Heart left ventricle (tissue), 13 donors: Measurements from ENCODE around the gene TPI1.

ENCODE experiments used
- CTCF ChIP-seq, 12 donors: fragments of 200-600 bp; sonication (generic) in 4 of 12; IDR thresholded peaks; one replicate each; pipeline versions ENCODE4 v1.5.0 to v1.8.0; 2018 to 2022; ENCODE audit warnings: antibody characterized with exemption in 12 of 12, mild to moderate bottlenecking in 5 of 12
- POLR2A ChIP-seq, 2 donors: fragments of 450-650 bp; IDR thresholded peaks; one replicate each; pipeline ENCODE4 v1.6.1; 2017; ENCODE audit warnings: antibody characterized with exemption in 2 of 2, mild to moderate bottlenecking in 2 of 2, moderate library complexity in 2 of 2
- donor health status: ischemic (EF 13 %, LVEDD 7.1; RV severe dilation, severe dysfunction).
- donor health status: DM: no; HTN: yes; CAD: no.
- donor health status: DM: no; HTN: no; CAD: no.
- donor health status: ischemic (EF 25% LVEDD 6.9; RV normal size, moderate dysfunction).
- donor health status: ischemic (EF 25% LVEDD 5.7; RV mildly dilated, moderate dysfunction).
- donor health status: ischemic (EF 35%, LVEDD 5.7; RV mildly dilated, moderate dysfunction).
- donor health status: nonischemic (EF 11% LVEDD 7.7; RV severe dilation, severe dysfunction).
- donor health status: DM: yes; HTN: yes; CAD: no.
- donor health status: PGD.
- donor health status: ischemic (EF 29% LVEDD 5.4; RV normal size, mild dysfunction).
- donor health status: nonischemic (EF 23%, LVEDD 6.1; RV moderate dilation, normal function).

- TF ChIP-seq CTCF (IDR thresholded peaks at IDR 0.05) (no peak), POLR2A (IDR thresholded peaks at IDR 0.05) (no peak)
Measured at GRCh38 chr12:6871052-6871957, 4.0 kb downstream of the TPI1 start.
